Stimulated activated CD8-positive, alpha-beta memory T cell treated with anti-CD3 and anti-CD28 coated beads, Interleukin-2, amount 100 ng/mL, for 1 hour (primary cell): ENCODE measurements around the gene CFAP97D2.

Source experiments
- DNase-seq, 2 donors: peaks; one replicate each; pipeline ENCODE4 v3.0.0-alpha.2; 2020; ENCODE audit warnings: low read depth in 2 of 2

Gene CFAP97D2

GRCh38 chr13:114269281-114269770 is 90.3 kb downstream of the CFAP97D2 start:
- DNase-seq = no peak
